ENCODE measurements around the gene PYCARD. TPM values are rescaled to one million over a fixed set of nuclear protein-coding genes. Genes with fewer than 3 reads are reported as not detected.
"Not testable (repeated sequence)": the region's sequence is repeated elsewhere in the genome, so short reads cannot be mapped to it uniquely, and the experiment has no call there.

Gene PYCARD
- total RNA-seq, 1 donor from 2014 or later = 38.6 TPM

- Histone ChIP-seq H3K36me3 (ENCODE audit: control insufficient read depth, insufficient read depth, low read length) (peaks cover 4% of the 10 kb centered on the region), H3K27me3 (ENCODE audit: control insufficient read depth, insufficient read depth, low read length) (peaks cover 10% of the 10 kb centered on the region), H3K4me3 (ENCODE audit: low read depth, low read length) (no peak overlapping the region)
- TF ChIP-seq, protein P1, sequence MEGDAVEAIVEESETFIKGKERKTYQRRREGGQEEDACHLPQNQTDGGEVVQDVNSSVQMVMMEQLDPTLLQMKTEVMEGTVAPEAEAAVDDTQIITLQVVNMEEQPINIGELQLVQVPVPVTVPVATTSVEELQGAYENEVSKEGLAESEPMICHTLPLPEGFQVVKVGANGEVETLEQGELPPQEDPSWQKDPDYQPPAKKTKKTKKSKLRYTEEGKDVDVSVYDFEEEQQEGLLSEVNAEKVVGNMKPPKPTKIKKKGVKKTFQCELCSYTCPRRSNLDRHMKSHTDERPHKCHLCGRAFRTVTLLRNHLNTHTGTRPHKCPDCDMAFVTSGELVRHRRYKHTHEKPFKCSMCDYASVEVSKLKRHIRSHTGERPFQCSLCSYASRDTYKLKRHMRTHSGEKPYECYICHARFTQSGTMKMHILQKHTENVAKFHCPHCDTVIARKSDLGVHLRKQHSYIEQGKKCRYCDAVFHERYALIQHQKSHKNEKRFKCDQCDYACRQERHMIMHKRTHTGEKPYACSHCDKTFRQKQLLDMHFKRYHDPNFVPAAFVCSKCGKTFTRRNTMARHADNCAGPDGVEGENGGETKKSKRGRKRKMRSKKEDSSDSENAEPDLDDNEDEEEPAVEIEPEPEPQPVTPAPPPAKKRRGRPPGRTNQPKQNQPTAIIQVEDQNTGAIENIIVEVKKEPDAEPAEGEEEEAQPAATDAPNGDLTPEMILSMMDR (IDR thresholded peaks at IDR 0.05; ENCODE audit: insufficient read depth, low read length, poor library complexity, severe bottlenecking) = no peak
- DNase-seq (ENCODE audit: low read depth) = no peak
These were observed 3.0 kb downstream of the PYCARD start for GRCh38 chr16:31199430-31200041.

DNA sequence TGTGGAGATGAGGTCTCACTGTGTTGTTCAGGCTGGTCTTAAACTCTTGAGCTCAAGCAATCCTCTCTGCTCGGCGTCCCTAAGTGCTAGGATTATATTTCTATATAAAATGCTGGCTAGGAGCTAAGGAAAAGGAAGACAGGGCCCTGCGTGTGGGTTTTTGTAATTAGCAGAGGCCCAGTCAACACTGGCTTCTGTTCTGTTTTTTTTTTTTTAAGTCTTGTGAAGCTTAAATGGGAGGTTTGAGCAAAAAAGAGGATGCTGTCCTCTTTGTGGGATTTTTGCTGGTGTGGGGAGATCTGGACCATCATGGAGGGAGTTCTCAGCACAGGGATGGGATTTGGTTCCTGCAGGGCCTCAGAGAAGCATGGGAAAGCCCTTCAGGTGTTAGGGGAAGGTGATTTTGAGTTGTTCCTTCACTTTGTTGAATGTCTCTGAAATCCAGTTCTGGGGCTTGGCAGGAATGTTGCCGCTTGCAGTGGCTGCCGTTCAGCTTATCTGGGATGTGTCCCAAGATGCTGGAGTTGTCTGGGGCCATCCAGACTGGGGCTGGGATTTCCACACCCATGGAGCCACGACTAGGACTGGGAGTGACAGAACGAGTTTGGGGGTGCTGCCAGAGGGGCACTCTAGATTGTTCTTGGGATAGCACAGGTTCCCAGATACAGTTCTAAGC is 4.2 kb downstream of the PYCARD start:
- DNase-seq (ENCODE audit: low read depth) = no peak
- TF ChIP-seq, protein P1 (IDR thresholded peaks at IDR 0.05; ENCODE audit: insufficient read depth, low read length, poor library complexity, severe bottlenecking) = no peak
- Histone ChIP-seq H3K36me3 (ENCODE audit: control insufficient read depth, insufficient read depth, low read length) (peaks cover 4% of the 10 kb centered on the region), H3K4me3 (ENCODE audit: low read depth, low read length) (no peak overlapping the region), H3K27me3 (ENCODE audit: control insufficient read depth, insufficient read depth, low read length) (peaks cover 10% of the 10 kb centered on the region)

DNA sequence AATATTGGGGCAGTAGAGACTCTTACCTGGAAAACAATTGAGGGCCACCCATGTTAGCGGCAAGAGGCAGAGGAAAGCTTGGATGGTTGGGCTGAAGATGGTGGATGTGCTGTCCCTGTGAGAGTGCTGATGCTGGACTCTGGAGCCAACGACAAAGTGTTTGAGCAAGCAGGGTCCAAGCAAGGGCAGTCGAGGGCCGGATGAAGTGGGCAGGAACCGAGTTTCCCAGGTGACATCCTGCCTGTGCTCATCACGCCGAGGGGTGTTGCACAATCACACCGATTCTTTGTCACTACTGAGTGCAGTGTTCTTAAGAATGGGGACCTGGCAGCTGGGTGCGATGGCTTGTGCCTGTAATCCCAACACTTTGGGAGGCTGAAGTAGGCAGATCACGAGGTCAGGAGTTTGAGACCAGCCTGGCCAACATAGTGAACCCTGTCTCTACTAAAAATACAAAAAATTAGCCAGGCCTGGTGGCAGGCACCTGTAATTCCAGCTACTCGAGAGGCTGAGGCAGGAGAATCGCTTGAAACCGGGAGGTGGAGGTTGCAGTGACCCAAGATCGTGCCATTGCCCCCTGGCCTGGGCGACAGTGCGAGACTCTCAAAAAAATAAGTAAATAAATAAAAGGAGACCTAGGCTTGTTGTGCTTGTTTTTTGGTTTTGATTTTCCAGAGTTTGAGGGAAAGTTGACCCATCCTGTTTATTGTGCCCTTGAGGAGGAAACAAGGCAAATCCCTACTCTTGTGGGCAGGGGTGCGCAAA is 6.1 kb downstream of the PYCARD start:
- TF ChIP-seq, protein P1 (IDR thresholded peaks at IDR 0.05; ENCODE audit: insufficient read depth, low read length, poor library complexity, severe bottlenecking) = no peak
- no peak for DNase-seq (ENCODE audit: low read depth)
- Histone ChIP-seq H3K4me3 (ENCODE audit: low read depth, low read length) (no peak overlapping the region), H3K36me3 (ENCODE audit: control insufficient read depth, insufficient read depth, low read length) (peaks cover 4% of the 10 kb centered on the region), H3K27me3 (ENCODE audit: control insufficient read depth, insufficient read depth, low read length) (no peaks in the 10 kb centered on the region)

- not testable (repeated sequence) for H3K36me3 ChIP-seq (ENCODE audit: control insufficient read depth, insufficient read depth, low read length); DNase-seq (ENCODE audit: low read depth); H3K4me3 ChIP-seq (ENCODE audit: low read depth, low read length); H3K27me3 ChIP-seq (ENCODE audit: control insufficient read depth, insufficient read depth, low read length)
These were observed 6.7 kb downstream of the PYCARD start for GRCh38 chr16:31195861-31196260.

GRCh38 chr16:31194898-31195297 is 7.7 kb downstream of the PYCARD start:
- DNase-seq (ENCODE audit: low read depth) = no peak
- H3K4me3 ChIP-seq (ENCODE audit: low read depth, low read length) = no peak overlapping the region
- no peaks in the 10 kb centered on the region for H3K27me3 ChIP-seq (ENCODE audit: control insufficient read depth, insufficient read depth, low read length)
- TF ChIP-seq, protein P1 (IDR thresholded peaks at IDR 0.05; ENCODE audit: insufficient read depth, low read length, poor library complexity, severe bottlenecking) = no peak
- H3K36me3 ChIP-seq (ENCODE audit: control insufficient read depth, insufficient read depth, low read length) = peaks cover 8% of the 10 kb centered on the region

DNA sequence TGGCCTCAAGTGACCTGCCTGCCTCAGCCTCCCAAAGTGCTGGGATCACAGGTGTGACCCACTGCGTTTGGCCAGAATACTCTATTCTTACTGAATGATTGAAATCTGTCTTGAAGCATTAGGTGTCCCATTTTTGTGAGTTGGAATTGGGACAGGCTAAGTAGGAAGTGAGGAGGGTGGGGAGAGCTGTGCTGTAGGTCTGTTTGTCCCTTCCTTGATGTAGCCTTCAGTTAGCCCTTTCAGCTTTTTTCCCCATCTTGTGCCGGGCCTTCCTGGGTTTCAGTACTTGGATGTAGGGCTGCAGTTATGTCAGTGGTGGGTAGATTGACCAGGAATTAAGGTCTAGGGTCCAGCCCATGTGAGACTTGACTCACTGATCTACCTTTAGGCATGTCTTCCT is 8.7 kb downstream of the PYCARD start:
- TF ChIP-seq, protein P1 (IDR thresholded peaks at IDR 0.05; ENCODE audit: insufficient read depth, low read length, poor library complexity, severe bottlenecking) = no peak
- peaks cover 8% of the 10 kb centered on the region for H3K36me3 ChIP-seq (ENCODE audit: control insufficient read depth, insufficient read depth, low read length)
- DNase-seq (ENCODE audit: low read depth) = no peak
- H3K27me3 ChIP-seq (ENCODE audit: control insufficient read depth, insufficient read depth, low read length) = no peaks in the 10 kb centered on the region
- no peak overlapping the region for H3K4me3 ChIP-seq (ENCODE audit: low read depth, low read length)

Data from kidney epithelial cell (primary cell).